GM12891 (cell line): ENCODE results near the gene POU3F3.

ENCODE experiments used
- DNase-seq: peaks from one replicate; pipeline ENCODE4 v3.0.0; 2011; ENCODE audit warnings: low spot score; ENCODE audit not compliant: insufficient read length
- FAIRE-seq: peaks from 2 replicates; lab custom pipeline; 2011; peaks lifted over from hg19 to GRCh38; lab: Jason Lieb, UNC
- PAX5 ChIP-seq: IDR thresholded peaks from 2 replicates; pipeline ENCODE4 v1.6.1; 2011; ENCODE audit warnings: low read length, moderate library complexity, mild to moderate bottlenecking; ENCODE audit not compliant: insufficient read depth, severe bottlenecking
- POLR2A ChIP-seq: IDR thresholded peaks from 2 replicates; pipeline ENCODE4 v1.6.1; 2011; ENCODE audit warnings: low read depth, low read length, control low read depth
- POLR2AphosphoS5 ChIP-seq: IDR thresholded peaks from 2 replicates; pipeline ENCODE4 v1.6.1; 2011; ENCODE audit warnings: low read depth, low read length, control low read depth
- POU2F2 ChIP-seq: IDR thresholded peaks from 2 replicates; pipeline ENCODE4 v1.6.1; 2011; ENCODE audit warnings: low read depth, mild to moderate bottlenecking, control low read depth, low read length, moderate library complexity
- SPI1 ChIP-seq: IDR thresholded peaks from 2 replicates; pipeline ENCODE4 v1.6.1; 2011; ENCODE audit warnings: low read depth, low read length, control low read depth
- TAF1 ChIP-seq: IDR thresholded peaks from 2 replicates; pipeline ENCODE4 v1.6.1; 2011; ENCODE audit warnings: low read depth, low read length, control low read depth

The POU3F3 gene

DNA sequence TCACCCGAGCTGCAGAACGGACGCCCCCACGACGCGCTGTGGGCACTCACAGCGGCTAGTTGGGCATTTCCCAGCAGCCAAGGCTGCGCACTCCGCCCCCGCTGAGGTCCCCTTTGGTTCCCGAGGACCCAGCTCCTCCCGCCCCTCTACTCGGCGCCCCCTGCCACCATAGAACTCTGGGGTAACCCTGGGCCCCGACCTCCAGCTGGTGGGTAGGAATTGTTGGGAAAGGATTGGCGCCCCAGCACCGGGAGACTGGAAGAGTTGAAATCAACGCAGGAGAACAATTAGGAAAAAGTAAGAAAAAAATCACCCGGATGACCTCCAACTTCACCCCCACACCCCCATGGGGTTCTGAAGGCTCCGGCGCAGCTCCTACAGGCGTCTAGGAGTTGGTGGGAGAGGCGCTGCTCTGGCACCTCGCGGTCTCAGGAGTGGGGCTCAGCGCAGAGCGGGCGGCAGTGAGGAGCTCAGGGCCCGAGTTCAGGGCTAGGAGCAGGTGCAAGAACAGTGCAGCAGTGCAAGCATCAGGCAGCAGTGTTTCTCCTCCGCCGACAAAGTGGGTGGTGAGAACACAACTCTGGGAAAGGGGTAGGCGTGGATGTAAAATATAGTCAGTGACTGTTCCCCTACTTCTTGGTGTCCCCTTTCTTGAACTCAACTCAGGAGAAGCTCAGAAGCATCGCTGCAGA, 14.0 kb downstream of the POU3F3 start:
- TF ChIP-seq POU2F2 (no peak), POLR2AphosphoS5 (no peak), PAX5 (no peak), POLR2A (no peak), SPI1 (no peak), TAF1 (no peak)
- FAIRE-seq (no peak), DNase-seq (no peak)

DNA sequence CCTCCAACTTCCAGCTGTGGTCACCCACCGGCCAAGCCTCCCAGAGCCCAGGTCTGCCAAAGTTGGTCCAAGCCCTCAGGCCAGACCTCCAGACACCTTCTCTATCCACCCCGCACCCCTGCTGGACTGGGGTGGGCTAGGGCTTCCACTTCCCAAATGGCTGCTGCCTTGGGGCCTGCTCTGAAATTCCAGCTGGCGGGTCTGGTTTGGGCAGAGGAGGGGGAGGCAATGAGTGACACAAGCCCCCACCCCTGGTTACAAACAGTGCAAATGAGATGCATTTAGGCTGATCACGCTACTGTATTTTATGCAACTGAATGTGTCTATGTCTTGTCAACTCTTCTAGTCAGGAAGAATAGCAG, 14.6 kb downstream of the POU3F3 start:
- TF ChIP-seq SPI1 (no peak), POU2F2 (no peak), PAX5 (no peak), TAF1 (no peak), POLR2A (no peak), POLR2AphosphoS5 (no peak)
- DNase-seq (no peak), FAIRE-seq (no peak)

DNA sequence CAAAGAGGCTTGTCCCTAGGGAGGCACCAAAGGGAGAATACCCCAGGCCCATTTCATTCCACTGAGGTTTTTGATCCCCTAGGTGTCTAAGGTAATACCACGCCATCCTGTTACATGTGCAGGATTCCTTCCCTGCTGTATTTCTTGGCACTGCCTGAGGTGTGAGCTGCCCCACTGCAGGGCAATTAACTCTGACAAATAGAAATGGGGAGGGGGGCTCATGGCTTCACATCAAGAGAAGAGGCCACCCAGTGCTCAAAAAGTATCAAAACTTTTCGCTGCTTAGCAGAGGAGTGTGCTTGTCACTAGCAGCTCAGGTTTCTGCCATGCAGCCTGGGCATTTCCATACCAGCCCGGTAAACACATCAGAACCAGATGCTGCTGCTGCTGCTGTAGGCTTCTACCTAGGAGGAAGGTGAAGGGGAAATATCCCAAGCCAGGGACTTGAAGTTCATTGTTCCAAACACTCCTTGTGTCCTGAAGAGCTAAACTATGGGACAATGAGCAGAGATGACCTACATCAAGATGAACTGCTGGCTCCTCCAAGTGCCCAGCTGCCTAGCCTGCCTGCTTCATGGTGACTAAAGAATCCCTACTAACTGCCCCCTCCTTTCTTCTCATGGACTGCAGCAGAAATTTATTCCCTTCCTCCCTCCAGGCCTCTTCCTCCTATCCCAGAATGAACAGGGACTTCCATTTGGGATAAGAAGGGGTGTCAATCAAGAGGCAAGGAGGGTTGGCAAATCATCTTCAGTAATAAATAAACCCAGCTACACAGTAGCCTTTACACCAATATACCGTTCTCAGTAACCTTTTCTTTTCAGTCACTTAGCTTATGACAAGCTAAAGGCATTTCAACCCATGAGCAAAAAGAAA, 16.4 kb downstream of the POU3F3 start:
- no peak for DNase-seq
- TF ChIP-seq POLR2A (no peak), POU2F2 (no peak), PAX5 (no peak), POLR2AphosphoS5 (no peak), SPI1 (no peak), TAF1 (no peak)
- no peak for FAIRE-seq

DNA sequence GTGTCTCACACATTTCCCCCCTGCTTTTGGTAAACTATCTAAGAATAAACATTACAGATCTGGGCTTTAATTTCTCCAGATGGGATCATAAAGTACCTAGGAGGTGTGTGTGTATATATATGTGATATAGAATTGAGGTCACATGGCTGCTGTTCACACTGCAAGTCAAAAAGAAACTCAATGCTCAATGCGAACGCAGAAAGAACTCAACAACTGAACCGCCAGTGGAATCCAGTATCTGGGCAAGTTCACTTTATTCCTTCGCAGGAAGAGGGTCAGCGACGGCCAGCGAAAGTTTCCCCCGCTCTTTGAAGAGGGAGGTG, 17.7 kb downstream of the POU3F3 start:
- FAIRE-seq (no peak), DNase-seq (no peak)
- TF ChIP-seq PAX5, result no peak
- no peak for TF ChIP-seq POU2F2
- no peak for TF ChIP-seq SPI1
- TF ChIP-seq POLR2A, result no peak
- no peak for TF ChIP-seq POLR2AphosphoS5
- TF ChIP-seq TAF1, result no peak

DNA sequence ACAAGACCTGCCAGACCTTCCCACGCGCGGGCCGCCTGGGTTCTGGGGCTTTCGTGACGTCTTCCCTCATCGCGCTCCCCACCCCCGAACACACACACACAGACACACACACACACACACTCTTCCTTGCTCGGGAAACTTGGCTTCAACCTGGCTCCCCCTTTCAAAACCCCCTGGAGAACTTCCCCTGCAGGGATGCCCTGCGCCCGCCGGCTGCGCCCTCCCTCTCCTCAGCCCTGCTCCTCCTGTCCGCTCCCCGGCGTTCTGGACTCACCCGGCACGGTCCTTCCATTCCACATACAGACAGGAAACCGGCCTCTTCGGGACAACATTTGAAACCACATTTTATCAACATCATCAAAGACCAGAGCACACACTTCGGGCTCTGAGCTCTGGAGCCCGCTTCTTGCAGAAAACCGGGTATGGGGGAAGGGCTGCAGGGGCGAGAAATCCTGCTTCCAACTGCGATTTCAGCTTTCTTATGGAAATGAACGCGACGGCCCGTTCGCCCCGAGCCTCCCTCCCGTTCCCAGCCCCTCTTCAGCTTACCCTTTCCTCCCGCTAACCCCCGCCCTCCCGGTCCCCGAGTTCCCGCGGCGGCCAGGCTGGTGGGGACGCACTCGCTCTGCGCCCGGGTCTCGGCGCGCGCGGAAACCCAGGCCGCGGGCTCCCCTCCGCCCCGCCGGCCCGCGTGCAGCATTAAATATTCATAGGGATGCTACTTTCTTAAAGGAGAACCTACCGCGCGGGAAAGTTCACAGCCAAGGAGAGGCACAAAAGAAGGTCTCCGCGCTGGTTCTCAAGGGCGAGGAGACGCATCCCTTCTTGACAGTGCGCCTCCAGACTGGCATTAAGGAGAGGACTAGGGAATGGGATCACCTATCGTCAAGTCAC, 18.3 kb downstream of the POU3F3 start:
- TF ChIP-seq TAF1 (no peak), SPI1 (no peak), POLR2A (no peak), POU2F2 (no peak), PAX5 (no peak), POLR2AphosphoS5 (no peak)
- no peak for FAIRE-seq
- no peak for DNase-seq

DNA sequence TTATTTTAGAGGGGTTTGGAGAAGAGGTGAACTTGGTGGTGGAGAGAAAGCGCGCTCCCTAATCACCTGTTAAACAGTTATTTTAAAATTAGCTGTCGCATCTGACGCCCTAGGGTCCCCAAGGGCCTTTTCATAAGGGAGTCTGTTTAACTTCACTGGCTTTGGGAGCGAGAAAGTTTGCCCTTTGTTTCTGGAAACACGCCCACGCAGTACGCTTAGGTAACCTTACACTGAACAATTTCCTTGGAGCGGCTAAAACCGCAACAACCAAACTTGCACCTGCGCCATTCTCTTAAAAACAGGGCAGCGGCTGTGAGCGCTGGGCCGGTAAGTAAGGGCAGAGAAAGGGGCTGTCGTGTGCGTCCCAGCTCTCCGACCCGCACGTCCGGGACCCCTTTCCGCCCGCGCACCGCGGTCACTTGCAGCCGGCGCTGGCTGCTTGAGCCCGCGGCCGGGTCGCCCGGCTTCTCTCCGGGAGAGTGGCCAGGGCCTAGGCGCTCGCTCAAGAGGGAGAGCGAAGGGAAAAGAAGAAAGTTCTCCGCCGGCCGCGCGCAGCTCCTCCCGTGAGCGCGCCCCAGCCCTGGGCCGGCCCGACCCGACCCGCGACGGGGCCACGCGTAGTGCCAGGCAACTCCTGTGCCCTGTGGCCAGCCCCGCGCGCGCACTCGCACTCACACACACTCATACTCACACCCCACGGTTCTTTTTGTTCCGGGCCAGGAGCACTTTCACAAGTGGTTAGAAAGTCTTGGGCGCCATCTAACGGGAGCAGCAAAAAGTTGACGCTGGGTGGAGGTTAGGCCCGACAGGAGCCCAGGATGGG, 19.2 kb downstream of the POU3F3 start:
- peak; percentile 68 for DNase-seq
- TF ChIP-seq PAX5, result no peak
- no peak for TF ChIP-seq POLR2AphosphoS5
- no peak for TF ChIP-seq POU2F2
- no peak for TF ChIP-seq POLR2A
- TF ChIP-seq TAF1, result no peak
- no peak for TF ChIP-seq SPI1
- peak; percentile 5 for FAIRE-seq

DNA sequence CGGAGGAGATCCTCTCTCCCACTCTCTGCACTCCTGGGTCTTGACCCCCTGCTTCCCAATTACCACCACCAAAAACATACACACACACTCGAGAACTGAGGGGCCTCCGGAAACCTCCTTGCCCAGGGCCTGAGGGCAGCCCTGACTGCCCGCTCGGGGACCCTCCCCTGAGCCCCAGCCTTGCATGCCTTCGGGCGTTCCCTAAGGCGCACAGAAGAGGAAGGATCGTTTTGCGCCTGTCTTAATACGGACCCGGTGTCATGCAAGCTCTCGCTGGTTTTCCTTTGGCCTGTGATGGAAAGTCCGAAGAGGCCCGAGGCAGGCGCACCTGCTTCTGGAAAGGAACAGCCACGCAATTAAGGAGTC, 19.8 kb downstream of the POU3F3 start:
- no peak for TF ChIP-seq TAF1
- DNase-seq, result no peak
- no peak for FAIRE-seq

DNA sequence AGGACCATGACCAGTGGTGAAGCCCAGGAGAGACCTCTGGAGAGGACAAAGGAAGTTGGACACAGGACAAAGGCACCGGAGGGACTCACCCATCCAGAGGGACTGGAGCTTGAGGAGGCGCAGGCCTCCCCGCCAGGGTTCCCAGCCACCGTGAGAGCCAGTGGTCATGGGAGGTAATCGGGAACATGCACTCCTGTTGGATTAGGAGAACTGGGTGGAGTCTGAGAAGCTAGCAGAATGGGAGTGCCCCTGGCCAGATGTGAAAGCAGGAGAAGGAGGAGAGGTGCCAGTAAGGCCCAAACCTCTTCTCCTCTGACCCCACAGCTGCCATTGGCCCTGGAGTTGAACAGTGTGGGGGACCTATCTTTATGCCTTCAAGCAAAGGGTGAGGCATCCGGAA, 20.3 kb downstream of the POU3F3 start:
- no peak for DNase-seq
- FAIRE-seq, result no peak
- TF ChIP-seq PAX5 (no peak), TAF1 (no peak), POU2F2 (no peak), POLR2AphosphoS5 (no peak), POLR2A (no peak), SPI1 (no peak)

DNA sequence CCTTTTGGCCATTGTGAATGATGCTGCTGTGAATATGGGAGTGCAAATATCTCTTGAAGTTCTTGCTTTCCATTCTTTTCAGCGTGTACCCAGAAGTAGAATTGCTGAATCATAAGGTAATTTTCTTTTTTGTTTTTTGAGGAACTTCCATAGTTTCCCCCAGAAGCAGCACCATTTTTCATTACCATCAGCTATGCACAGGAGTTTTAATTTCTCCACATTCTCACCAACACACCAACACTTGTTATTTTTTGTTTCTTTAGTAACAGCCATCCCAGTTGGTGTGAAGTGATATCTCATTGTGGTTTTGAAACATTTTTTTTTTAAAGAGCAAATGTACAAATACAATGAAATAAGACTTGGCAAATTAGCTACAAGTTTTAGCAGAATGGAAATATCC, 21.3 kb downstream of the POU3F3 start:
- DNase-seq, result no peak
- FAIRE-seq, result no peak
- no peak for TF ChIP-seq PAX5
- no peak for TF ChIP-seq POLR2A
- no peak for TF ChIP-seq TAF1
- no peak for TF ChIP-seq POU2F2
- no peak for TF ChIP-seq SPI1
- TF ChIP-seq POLR2AphosphoS5, result no peak
